Hepatocyte (in vitro differentiated cells): ENCODE measurements around the gene COL5A1. TPM values are rescaled to one million over a fixed set of nuclear protein-coding genes. Genes with fewer than 3 reads are reported as not detected.

Experiments used
- DNase-seq: peaks from one replicate; pipeline ENCODE4 v3.0.0-alpha.2; 2016; ENCODE audit warnings: low spot score
- H2AFZ ChIP-seq: fragments of 200-600 bp; sonication (generic); 2 replicates; pipeline ENCODE4 v1.6.0; 2016; ENCODE audit warnings: antibody characterized with exemption, mild to moderate bottlenecking
- H3K27ac ChIP-seq: fragments of 200-600 bp; sonication (generic); 2 replicates; pipeline ENCODE4 v1.5.1; 2016; ENCODE audit warnings: mild to moderate bottlenecking
- H3K27me3 ChIP-seq: fragments of 200-600 bp; sonication (generic); 2 replicates; pipeline ENCODE4 v1.6.1; 2016
- H3K36me3 ChIP-seq: fragments of 200-600 bp; sonication (generic); replicated peaks from 2 replicates; pipeline ENCODE4 v1.5.1; 2016; ENCODE audit warnings: low read depth; ENCODE audit not compliant: insufficient read depth
- H3K4me1 ChIP-seq: fragments of 200-600 bp; sonication (generic); 2 replicates; pipeline ENCODE4 v1.5.1; 2016; ENCODE audit warnings: mild to moderate bottlenecking, moderate library complexity; ENCODE audit not compliant: insufficient read depth
- H3K4me2 ChIP-seq: fragments of 200-600 bp; sonication (generic); 2 replicates; pipeline ENCODE4 v1.6.0; 2016
- H3K4me3 ChIP-seq: fragments of 200-600 bp; sonication (generic); 2 replicates; pipeline ENCODE4 v1.5.1; 2016; ENCODE audit warnings: mild to moderate bottlenecking
- H3K79me2 ChIP-seq: fragments of 200-600 bp; sonication (generic); 2 replicates; pipeline ENCODE4 v1.6.0; 2017; ENCODE audit warnings: mild to moderate bottlenecking
- H3K9me2 ChIP-seq: fragments of 200-600 bp; sonication (generic); replicated peaks from 2 replicates; pipeline ENCODE4 v1.6.0; 2017; ENCODE audit warnings: mild to moderate bottlenecking; ENCODE audit not compliant: insufficient read depth
- H3K9me3 ChIP-seq: fragments of 200-600 bp; sonication (generic); 2 replicates; pipeline ENCODE4 v1.5.1; 2016; ENCODE audit warnings: low read depth, mild to moderate bottlenecking
- H4K20me1 ChIP-seq: fragments of 200-600 bp; sonication (generic); 2 replicates; pipeline ENCODE4 v1.6.0; 2016; ENCODE audit warnings: mild to moderate bottlenecking; ENCODE audit not compliant: insufficient read depth, poor library complexity, severe bottlenecking
- EZH2 ChIP-seq: fragments of 200-600 bp; sonication (generic); IDR thresholded peaks from 2 replicates; pipeline ENCODE4 v1.6.1; 2016; ENCODE audit warnings: antibody characterized with exemption, mild to moderate bottlenecking, borderline replicate concordance
- EZH2phosphoT487 ChIP-seq: fragments of 200-600 bp; sonication (generic); IDR thresholded peaks from one replicate; pipeline ENCODE4 v1.6.1; 2018; ENCODE audit warnings: antibody characterized with exemption, mild to moderate bottlenecking, low read depth, moderate library complexity; ENCODE audit not compliant: unreplicated experiment, severe bottlenecking
- WGBS: methylation state at CpG from one replicate; pipeline ENCODE4 v1.1.6; 2016; ENCODE audit warnings: low lambda C conversion rate; ENCODE audit errors: missing lambda C conversion rate; 5-methylcytosine and 5-hydroxymethylcytosine counted together
- microRNA-seq: library from miRNA; unstranded; fragments of <30 nt; microRNA quantifications from one replicate; pipeline ENCODE4, GENCODE V29; 2017
- polyA plus RNA-seq: library from polyadenylated mRNA; unstranded; fragments of >200 nt; fragmentation: Nextera tagmentation; extraction: Ambion mirVana; gene quantifications from 2 replicates; pipeline ENCODE4 v1.2.1, GENCODE V29; 2016
- small RNA-seq: library from RNA; depleted of rRNA; stranded (forward); fragments of <200 nt; gene quantifications from one replicate; pipeline ENCODE3, GENCODE V24; 2014
- total RNA-seq: library from RNA; depleted of rRNA; stranded (reverse); fragments of >200 nt; gene quantifications from 2 replicates; pipeline ENCODE4 v1.2.3, GENCODE V29; 2014
- TF ChIP-seq, protein P1 (sequence below): fragments of 200-600 bp; sonication (generic); IDR thresholded peaks from 2 replicates; pipeline ENCODE4 v1.5.1; 2016; ENCODE audit warnings: antibody characterized with exemption, mild to moderate bottlenecking; ENCODE audit not compliant: poor library complexity

Gene COL5A1
- total and polyA plus RNA-seq, 2 experiments from 2014 or later, result 342 to 347 TPM

GRCh38 chr9:134892820-134893420 lies 251.3 kb downstream of the COL5A1 start:
- no peak for DNase-seq
- Histone ChIP-seq H3K27me3 (no peaks in the 10 kb centered on the region), H3K4me3 (no peak overlapping the region), H3K36me3 (no peaks in the 10 kb centered on the region), H3K79me2 (no peaks in the 10 kb centered on the region), H3K9me3 (no peaks in the 10 kb centered on the region), H3K4me1 (peaks cover 13% of the 10 kb centered on the region), H2AFZ (no peak overlapping the region), H3K27ac (no peak overlapping the region), H3K4me2 (no peak overlapping the region), H4K20me1 (no peaks in the 10 kb centered on the region), H3K9me2 (no peaks in the 10 kb centered on the region)
- no peak for TF ChIP-seq EZH2phosphoT487
- TF ChIP-seq, protein P1, sequence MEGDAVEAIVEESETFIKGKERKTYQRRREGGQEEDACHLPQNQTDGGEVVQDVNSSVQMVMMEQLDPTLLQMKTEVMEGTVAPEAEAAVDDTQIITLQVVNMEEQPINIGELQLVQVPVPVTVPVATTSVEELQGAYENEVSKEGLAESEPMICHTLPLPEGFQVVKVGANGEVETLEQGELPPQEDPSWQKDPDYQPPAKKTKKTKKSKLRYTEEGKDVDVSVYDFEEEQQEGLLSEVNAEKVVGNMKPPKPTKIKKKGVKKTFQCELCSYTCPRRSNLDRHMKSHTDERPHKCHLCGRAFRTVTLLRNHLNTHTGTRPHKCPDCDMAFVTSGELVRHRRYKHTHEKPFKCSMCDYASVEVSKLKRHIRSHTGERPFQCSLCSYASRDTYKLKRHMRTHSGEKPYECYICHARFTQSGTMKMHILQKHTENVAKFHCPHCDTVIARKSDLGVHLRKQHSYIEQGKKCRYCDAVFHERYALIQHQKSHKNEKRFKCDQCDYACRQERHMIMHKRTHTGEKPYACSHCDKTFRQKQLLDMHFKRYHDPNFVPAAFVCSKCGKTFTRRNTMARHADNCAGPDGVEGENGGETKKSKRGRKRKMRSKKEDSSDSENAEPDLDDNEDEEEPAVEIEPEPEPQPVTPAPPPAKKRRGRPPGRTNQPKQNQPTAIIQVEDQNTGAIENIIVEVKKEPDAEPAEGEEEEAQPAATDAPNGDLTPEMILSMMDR, result no peak
- TF ChIP-seq EZH2, result no peak
- 94% methylated on average over 7 of the region's 7 CpGs for WGBS

Small RNA genes lying within 50 kb of the gene (microRNA-seq; reads per million reads assigned to microRNA genes)
- gene MIR3689A (not detected), gene MIR3689B (not detected), gene MIR3689C (not detected), gene MIR3689D1 (not detected), gene MIR3689D2 (not detected), gene MIR3689E (not detected), gene MIR3689F (not detected)

Small RNA genes lying within 50 kb of the gene (small RNA-seq; reads per million reads assigned to genes)
- gene AL603650.1 (not detected), gene MIR3689A (not detected), gene MIR3689B (not detected), gene MIR3689C (not detected), gene MIR3689D1 (not detected), gene MIR3689D2 (not detected), gene MIR3689E (not detected), gene MIR3689F (not detected)

Other genes with a start within 250 kb of the COL5A1 start
- gene FCN2, start 239.0 kb downstream of the COL5A1 start, total RNA-seq, result not detected in 2 replicates
- gene FCN2, start 239.0 kb downstream of the COL5A1 start, polyA plus RNA-seq, result not detected in 2 replicates